ENCODE data around the gene RERE.
"Not testable (repeated sequence)": the region's sequence is repeated elsewhere in the genome, so short reads cannot be mapped to it uniquely, and the experiment has no call there.

Gene RERE

GRCh38 chr1:8839990-8840389 lies 22.6 kb upstream of the RERE start:
- DNase-seq = no peak

DNA sequence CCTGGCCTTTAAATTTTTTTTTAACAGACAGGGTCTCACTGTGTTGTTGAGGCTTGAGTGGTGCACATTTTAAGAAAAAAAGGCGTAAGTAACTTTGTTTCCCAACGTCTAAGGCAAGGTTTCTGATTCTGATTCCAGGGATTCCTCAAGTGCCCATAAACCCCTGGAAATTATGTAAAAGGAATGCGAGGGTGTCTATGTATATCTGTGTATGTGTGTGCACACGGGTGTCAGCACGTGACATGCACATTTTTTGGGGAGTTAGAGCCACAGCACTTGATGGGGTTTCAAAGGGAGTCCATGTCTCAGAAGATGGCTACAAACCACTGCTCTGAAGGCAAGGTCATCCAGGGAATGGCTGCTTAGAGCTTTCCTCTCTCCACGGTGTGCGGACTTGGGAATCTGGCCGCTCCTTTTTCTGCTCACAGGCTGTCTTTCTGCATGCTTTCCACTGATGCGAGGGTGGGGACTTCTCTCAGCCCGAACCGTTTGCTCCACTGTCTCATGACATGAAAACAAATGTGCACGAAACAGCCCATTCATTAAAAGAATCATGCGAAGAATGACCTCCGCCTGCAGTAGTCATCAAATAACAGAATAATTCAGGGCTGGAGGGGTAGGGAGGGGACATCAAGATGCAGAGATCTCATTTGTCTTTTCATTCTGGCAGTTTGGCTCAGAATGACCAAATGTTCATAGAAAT lies 18.7 kb upstream of the RERE start:
- DNase-seq = no peak

GRCh38 chr1:8831340-8831739 lies 13.9 kb upstream of the RERE start:
- no peak for DNase-seq

- not testable (repeated sequence) for DNase-seq
Observed at GRCh38 chr1:8830732-8831131, 13.3 kb upstream of the RERE start.

GRCh38 chr1:8825985-8826481 lies 8.6 kb upstream of the RERE start:
- peak; percentile 80 for DNase-seq

- no peak for DNase-seq
Observed at GRCh38 chr1:8823295-8823664, 5.8 kb upstream of the RERE start.

GRCh38 chr1:8822373-8823294 lies 5.2 kb upstream of the RERE start:
- DNase-seq = peak; percentile 96

- peak; percentile 38 for DNase-seq
Observed at GRCh38 chr1:8821084-8821483, 3.6 kb upstream of the RERE start.

DNA sequence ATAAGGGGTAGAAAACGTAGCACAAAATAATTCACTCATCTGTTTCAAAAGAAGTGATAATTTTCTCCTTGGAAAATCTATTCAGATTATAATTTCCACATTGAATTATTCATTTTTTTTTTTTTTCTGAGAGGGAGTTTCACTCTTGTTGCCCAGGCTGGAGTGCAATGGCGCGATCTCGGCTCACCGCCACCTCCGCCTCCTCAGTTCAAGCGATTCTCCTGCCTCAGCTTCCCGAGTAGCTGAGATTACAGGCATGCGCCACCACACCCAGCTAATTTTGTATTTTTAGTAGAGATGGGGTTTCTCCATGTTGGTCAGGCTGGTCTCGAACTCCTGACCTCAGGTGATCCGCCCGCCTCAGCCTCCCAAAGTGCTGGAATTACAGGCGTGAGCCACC lies 1.3 kb upstream of the RERE start:
- DNase-seq = not testable (repeated sequence)

GRCh38 chr1:8818325-8818775 lies 910 bp upstream of the RERE start:
- DNase-seq = peak; percentile 82

DNA sequence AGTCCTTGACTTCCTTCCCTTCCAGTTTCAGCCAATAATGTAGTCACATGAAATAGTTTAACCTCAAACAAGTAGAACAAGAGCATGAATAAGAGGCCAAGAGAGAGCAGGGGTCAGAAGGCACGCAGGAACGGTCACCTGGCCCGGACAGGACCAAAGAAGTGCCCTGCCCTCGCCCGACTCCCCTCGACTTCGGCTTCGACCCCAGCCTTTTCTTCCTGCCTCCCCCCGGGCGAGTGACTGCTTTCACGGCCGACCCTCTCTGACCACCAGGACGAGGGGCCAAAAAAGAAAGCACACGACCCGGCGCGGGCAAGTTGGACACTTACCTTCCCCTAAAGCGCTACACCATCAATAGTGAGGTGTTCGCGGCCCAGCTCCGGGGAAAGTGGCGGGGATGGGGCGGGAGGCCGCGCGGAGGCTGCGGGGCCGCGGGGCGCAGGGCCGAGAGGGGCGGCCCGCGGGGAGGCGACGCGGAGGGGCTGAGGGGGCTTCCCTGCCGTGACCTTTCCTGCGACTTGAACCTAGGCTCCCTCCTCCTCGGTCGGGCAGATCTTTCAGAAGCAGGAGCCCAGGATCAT lies 519 bp downstream of the RERE start:
- no peak for DNase-seq

GRCh38 chr1:8816264-8816663 lies 1.2 kb downstream of the RERE start:
- peak; percentile 43 for DNase-seq

DNA sequence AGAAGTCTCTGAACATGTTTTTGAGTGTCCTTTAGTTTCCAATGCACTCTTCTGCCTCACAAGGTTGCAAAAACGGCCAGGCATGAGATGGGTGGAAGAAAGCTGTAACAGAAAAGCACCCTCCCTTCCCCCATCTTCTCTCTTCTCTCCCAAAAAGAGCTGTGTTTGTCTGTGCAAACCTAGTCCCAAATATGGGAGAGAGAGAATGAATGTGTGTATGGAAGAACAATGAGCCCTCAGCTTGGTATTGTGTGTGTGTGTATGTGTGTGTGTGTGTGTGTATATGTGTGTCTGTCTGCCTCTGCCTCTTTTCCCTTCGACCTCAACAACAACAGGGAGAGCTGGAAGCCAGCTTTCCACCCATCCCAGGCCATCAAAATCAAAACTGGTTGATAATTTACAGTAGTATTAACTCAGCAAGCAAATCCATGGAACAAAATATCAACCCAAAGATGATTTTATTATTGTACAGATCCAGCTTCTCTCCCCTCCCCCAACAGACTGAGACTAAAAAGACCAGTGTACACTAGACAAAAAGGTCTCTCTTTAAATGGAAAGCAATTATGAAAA lies 1.8 kb downstream of the RERE start:
- peak; percentile 46 for DNase-seq

DNA sequence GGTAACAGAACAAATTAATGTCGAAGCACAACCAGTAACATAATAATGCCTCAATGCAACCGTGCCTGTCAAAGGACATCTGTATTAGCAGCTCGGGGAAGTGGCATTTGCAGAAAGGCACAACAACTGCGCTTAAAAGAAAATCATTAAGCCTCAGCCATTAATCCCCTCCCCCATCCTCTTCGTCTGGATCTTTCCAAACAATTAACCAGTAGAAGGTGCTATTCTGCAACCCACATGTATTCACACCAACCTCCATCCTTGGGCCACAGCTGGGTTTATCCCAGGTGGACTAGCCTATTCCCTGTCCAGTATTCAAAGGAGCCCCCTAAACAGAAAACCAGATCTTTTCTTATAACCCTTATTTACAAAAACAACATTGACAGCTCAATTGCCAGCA lies 2.6 kb downstream of the RERE start:
- no peak for DNase-seq

- DNase-seq = no peak
Observed at GRCh38 chr1:8813991-8814390, 3.4 kb downstream of the RERE start.

- peak; percentile 22 for DNase-seq
Observed at GRCh38 chr1:8813016-8813763, 4.2 kb downstream of the RERE start.

DNA sequence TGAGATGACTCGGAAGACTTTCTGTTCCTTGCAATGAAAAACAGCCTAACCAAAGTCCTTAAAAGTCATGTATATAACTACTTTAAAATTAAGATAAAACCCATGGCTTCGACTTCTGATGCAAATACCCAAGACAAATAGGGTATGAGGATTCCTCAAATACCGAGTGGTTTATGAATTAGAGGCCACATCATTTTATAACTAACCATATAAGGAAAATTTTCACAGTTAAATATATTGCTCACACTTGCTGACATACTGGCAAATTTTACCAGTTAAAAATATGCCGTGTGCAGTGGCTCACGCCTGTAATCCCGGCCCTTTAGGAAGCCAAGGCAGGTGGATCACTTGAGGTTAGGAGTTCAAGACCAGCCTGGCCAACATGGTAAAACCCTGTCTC lies 5.4 kb downstream of the RERE start:
- peak; percentile 47 for DNase-seq

DNA sequence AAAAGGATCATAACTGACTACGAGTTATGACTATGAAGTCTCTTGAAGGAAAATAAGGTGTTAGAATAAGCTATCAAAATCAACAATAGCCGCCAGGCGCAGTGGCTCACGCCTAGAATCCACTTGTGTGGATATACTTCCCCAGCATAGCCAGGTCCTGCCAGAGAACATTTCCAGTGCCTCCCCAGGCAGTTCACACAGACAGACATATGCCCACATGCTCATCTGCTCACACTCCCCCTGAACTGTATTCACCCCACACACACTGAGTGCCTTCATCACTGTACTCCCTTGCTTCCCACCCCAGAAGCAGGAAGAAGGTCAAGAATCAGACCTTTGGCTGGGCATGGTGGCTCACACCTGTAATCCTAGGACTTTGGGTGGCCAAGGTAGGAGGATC lies 6.5 kb downstream of the RERE start:
- DNase-seq = no peak

- DNase-seq = peak; percentile 35
Observed at GRCh38 chr1:8809342-8809736, 8.1 kb downstream of the RERE start.

- no peak for DNase-seq
Observed at GRCh38 chr1:8807004-8807403, 10.4 kb downstream of the RERE start.

DNA sequence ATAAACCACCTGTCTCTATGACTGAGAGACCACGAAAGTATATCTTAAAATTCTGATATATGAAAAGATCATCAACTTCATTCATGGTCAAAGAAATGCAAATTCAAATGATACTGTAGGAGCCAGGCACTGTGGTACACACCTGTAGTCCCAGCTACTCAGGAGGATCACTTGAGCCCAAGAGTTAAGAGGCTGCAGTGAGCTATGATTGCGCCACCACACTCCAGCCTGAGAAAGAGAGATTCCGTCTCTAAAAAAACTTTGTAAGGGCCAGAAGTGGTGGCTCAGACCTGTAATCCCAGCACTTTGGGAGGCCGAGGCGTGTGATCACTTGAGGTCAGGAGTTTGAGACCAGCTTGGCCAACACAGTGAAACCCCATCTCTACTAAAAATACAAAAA lies 17.0 kb downstream of the RERE start:
- no peak for DNase-seq

DNA sequence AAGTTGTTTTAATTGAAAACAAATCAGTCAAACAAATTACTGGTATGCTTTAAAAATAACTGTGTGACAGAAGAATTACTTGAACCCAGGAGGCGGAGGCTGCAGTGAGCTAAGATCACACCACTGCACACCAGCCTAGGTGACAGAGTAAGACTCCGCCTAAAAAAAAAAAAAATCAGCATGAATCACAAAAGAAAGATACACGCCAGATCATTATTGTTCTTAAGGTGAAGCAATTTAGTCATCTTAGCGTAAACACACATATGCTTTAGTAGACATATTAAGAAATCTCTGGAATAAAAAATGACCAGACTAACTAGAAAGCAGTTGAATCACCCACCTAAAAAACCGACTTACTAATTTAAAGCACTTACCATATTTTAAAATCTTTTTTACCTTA lies 20.2 kb downstream of the RERE start:
- no peak for DNase-seq

GRCh38 chr1:8796812-8797211 lies 20.6 kb downstream of the RERE start:
- DNase-seq = no peak

Data from fibroblast of skin of right quadriceps (primary cell).